GM23248 (cell line): ENCODE results near the gene CCDC136. TPM values are rescaled to one million over a fixed set of nuclear protein-coding genes. Genes with fewer than 3 reads are reported as not detected.
A peak's percentile ranks its signal among the peaks of the same experiment; 100 is the strongest.

Experiments used
- DNase-seq: peaks from one replicate; pipeline ENCODE4 v3.0.0-alpha.2; 2015
- H2AFZ ChIP-seq: fragments of 200-600 bp; sonication (generic); 2 replicates; pipeline ENCODE4 v1.6.1; 2016; ENCODE audit warnings: antibody characterized with exemption
- H3F3A ChIP-seq: fragments of 200-600 bp; sonication (generic); 2 replicates; pipeline ENCODE4 v1.6.1; 2016; ENCODE audit warnings: mild to moderate bottlenecking, antibody characterized with exemption, mixed run types; ENCODE audit not compliant: insufficient read depth
- H3K27ac ChIP-seq: fragments of 200-600 bp; sonication (generic); 2 replicates; pipeline ENCODE4 v1.5.1; 2016; ENCODE audit warnings: mild to moderate bottlenecking
- H3K27me3 ChIP-seq: fragments of 200-600 bp; sonication (generic); replicated peaks from 2 replicates; pipeline ENCODE4 v1.6.1; 2016; ENCODE audit warnings: mild to moderate bottlenecking; ENCODE audit not compliant: insufficient read depth
- H3K36me3 ChIP-seq: fragments of 200-600 bp; sonication (generic); 2 replicates; pipeline ENCODE4 v1.6.1; 2016; ENCODE audit warnings: low read depth, mild to moderate bottlenecking
- H3K4me1 ChIP-seq: fragments of 200-600 bp; sonication (generic); 2 replicates; pipeline ENCODE4 v1.6.1; 2016; ENCODE audit warnings: mild to moderate bottlenecking; ENCODE audit not compliant: insufficient read depth
- H3K4me2 ChIP-seq: fragments of 200-600 bp; sonication (generic); one replicate; pipeline ENCODE4 v1.6.1; 2016; ENCODE audit warnings: mild to moderate bottlenecking; ENCODE audit not compliant: unreplicated experiment
- H3K4me3 ChIP-seq: fragments of 200-600 bp; sonication (generic); 2 replicates; pipeline ENCODE4 v1.5.1; 2016; ENCODE audit warnings: mild to moderate bottlenecking
- H3K79me2 ChIP-seq: fragments of 200-600 bp; sonication (generic); 2 replicates; pipeline ENCODE4 v1.6.1; 2016; ENCODE audit warnings: mild to moderate bottlenecking; ENCODE audit not compliant: insufficient read depth
- H3K9ac ChIP-seq: fragments of 200-600 bp; sonication (generic); 2 replicates; pipeline ENCODE4 v1.6.1; 2016; ENCODE audit warnings: mild to moderate bottlenecking
- H3K9me2 ChIP-seq: fragments of 200-600 bp; sonication (generic); 2 replicates; pipeline ENCODE4 v1.6.1; 2016; ENCODE audit warnings: mixed run types, mild to moderate bottlenecking, moderate library complexity; ENCODE audit not compliant: insufficient read depth
- H3K9me3 ChIP-seq: fragments of 200-600 bp; sonication (generic); one replicate; pipeline ENCODE4 v1.6.1; 2017; ENCODE audit warnings: low read depth
- H4K20me1 ChIP-seq: fragments of 200-600 bp; sonication (generic); 2 replicates; pipeline ENCODE4 v1.6.0; 2016; ENCODE audit not compliant: insufficient read depth
- EZH2 ChIP-seq: fragments of 200-600 bp; sonication (generic); IDR thresholded peaks from 2 replicates; pipeline ENCODE4 v1.6.1; 2018; ENCODE audit warnings: antibody characterized with exemption, mild to moderate bottlenecking; ENCODE audit not compliant: insufficient read depth, poor library complexity, severe bottlenecking
- EZH2phosphoT487 ChIP-seq: fragments of 200-600 bp; sonication (generic); IDR thresholded peaks from 2 replicates; pipeline ENCODE4 v1.6.1; 2018; ENCODE audit warnings: antibody characterized with exemption, moderate library complexity, mild to moderate bottlenecking, low read depth; ENCODE audit not compliant: insufficient read depth
- WGBS, 2 experiments: methylation state at CpG; one replicate each; pipeline ENCODE4 v1.1.6; 2015 to 2017; ENCODE audit warnings: low lambda C conversion rate in 2 of 2, low coverage in 1 of 2; ENCODE audit errors: missing lambda C conversion rate in 2 of 2; 5-methylcytosine and 5-hydroxymethylcytosine counted together
- in situ Hi-C: fragments of 300-500 bp; cut with MboI; formaldehyde crosslinking; loops from 2 replicates; pipeline ENCODE4 v1.15.0; 2020
- polyA plus RNA-seq: library from polyadenylated mRNA; unstranded; fragments of >200 nt; fragmentation: Nextera tagmentation; extraction: Ambion mirVana; gene quantifications from 2 replicates; pipeline ENCODE4 v1.2.1, GENCODE V29; 2016
- total RNA-seq: library from RNA; depleted of rRNA; stranded (reverse); fragments of >200 nt; shearing (Covaris generic); gene quantifications from 2 replicates; pipeline ENCODE4 v1.2.3, GENCODE V29; 2014

CCDC136 gene
- total and polyA plus RNA-seq, 2 experiments from 2014 or later: 3.1 to 3.9 TPM

DNA sequence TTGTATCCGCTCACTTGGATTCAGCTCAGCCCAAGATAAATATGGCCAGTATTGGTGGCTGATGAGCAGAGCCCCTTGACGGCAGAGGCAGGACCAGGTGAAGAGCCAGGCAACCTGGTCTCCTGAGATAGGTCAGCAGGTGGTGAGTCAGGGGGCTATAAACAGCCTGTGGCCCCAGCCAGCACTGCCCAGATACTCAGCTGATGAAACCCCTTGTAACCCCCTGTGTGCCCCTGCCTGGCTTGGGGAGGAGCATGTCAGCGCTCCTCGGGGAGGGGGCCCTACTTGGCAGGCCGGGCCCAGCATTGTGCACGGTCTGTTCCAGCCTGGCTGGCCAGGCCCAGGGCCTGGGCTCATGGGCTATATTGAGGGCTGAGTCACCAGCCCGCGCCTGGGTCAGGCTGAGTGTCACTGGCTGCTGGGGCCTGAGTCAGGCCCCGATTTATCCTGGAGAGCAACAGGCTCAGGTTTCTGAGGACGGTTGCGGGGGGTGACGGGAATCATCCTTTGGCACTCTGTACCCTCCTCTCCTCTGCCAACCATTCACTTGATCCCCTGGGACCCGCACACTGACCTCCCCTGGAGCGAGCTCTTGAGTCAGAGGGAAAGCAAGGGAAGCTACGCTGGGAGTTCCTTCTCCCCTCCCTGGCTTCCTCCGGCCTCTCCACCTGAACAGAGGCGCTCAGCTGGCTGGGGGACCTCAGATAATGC is 35.6 kb downstream of the CCDC136 start:
- peak overlapping the region; percentile 49 for H3K4me2 ChIP-seq

DNA sequence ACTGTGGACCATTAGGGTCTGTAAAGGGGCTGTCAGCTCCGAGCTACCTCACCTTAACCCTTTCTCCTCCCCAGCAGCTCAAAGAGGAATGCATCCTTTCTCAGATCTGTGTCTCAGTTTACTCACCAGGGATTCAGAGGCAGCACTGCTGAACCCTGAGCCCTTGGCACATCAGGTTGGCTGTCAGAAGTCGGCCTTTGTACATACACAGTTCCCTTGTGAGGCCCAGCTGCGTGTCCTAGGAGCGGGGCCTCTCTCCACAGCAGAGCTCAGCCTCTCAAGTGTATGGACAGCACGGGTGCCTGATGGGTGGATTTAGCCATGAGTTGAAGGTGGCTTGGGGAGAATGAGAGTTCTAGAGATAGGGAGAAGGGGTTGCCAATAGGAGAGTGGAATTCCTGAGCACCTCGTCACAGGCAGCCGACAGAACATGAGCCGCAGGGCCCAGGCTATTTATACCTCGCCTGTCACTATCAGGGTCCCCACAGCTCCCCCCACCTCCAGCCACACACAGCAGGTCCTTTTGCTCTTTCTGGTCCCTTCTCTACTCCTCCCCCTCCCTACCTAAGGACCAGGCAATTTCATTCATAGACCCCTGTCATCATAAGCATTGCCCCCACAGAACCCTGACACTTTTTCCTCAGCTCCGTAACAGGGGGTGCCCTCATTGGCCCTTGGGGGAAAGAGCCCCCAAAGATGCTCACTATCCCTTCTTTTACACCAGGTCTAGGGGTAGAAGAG is 36.4 kb downstream of the CCDC136 start:
- no peaks in the 10 kb centered on the region for H3K9me2 ChIP-seq
- H3K9ac ChIP-seq: peak overlapping the region; percentile 67
- in situ Hi-C loops: no loop called here
- H3K79me2 ChIP-seq: peaks cover 29% of the 10 kb centered on the region
- H4K20me1 ChIP-seq: no peaks in the 10 kb centered on the region
- no peaks in the 10 kb centered on the region for H3K36me3 ChIP-seq
- H3K4me1 ChIP-seq: peaks cover 29% of the 10 kb centered on the region
- no peaks in the 10 kb centered on the region for H3K27me3 ChIP-seq
- H3K4me3 ChIP-seq: 0 out of 2 replicates have a peak overlapping the region, but pooled peaks have one; percentile 4
- TF ChIP-seq EZH2phosphoT487 (no peak), EZH2 (no peak)
- H3K4me2 ChIP-seq: peak overlapping the region; percentile 49
- H3K27ac ChIP-seq: peak overlapping the region; percentile 91
- 34 to 36% methylated on average over 10 of the region's 10 CpGs for WGBS, 2 experiments
- no peak overlapping the region for H2AFZ ChIP-seq
- peak; percentile 87 for DNase-seq
- peaks cover 32% of the 10 kb centered on the region for H3F3A ChIP-seq
- no peaks in the 10 kb centered on the region for H3K9me3 ChIP-seq

More for the DNA sequence above, 35.6 kb downstream of the CCDC136 start:
- Histone ChIP-seq H3K9me2 (no peaks in the 10 kb centered on the region), H3K27ac (peak overlapping the region; percentile 91), H4K20me1 (no peaks in the 10 kb centered on the region), H3K4me3 (0 out of 2 replicates have a peak overlapping the region, but pooled peaks have one; percentile 4), H3K9ac (peak overlapping the region; percentile 67), H3K27me3 (no peaks in the 10 kb centered on the region), H3K36me3 (no peaks in the 10 kb centered on the region), H3K79me2 (peaks cover 21% of the 10 kb centered on the region), H2AFZ (no peak overlapping the region; the same call in 1 of the 2 replicates), H3F3A (peaks cover 24% of the 10 kb centered on the region), H3K9me3 (no peaks in the 10 kb centered on the region), H3K4me1 (peaks cover 29% of the 10 kb centered on the region)
- in situ Hi-C loops: no loop called here
- peak; percentile 94 for DNase-seq
- WGBS, 2 experiments: 22 to 24% methylated on average over 15 to 17 of the region's 17 CpGs
- TF ChIP-seq EZH2phosphoT487 (no peak), EZH2 (no peak)

DNA sequence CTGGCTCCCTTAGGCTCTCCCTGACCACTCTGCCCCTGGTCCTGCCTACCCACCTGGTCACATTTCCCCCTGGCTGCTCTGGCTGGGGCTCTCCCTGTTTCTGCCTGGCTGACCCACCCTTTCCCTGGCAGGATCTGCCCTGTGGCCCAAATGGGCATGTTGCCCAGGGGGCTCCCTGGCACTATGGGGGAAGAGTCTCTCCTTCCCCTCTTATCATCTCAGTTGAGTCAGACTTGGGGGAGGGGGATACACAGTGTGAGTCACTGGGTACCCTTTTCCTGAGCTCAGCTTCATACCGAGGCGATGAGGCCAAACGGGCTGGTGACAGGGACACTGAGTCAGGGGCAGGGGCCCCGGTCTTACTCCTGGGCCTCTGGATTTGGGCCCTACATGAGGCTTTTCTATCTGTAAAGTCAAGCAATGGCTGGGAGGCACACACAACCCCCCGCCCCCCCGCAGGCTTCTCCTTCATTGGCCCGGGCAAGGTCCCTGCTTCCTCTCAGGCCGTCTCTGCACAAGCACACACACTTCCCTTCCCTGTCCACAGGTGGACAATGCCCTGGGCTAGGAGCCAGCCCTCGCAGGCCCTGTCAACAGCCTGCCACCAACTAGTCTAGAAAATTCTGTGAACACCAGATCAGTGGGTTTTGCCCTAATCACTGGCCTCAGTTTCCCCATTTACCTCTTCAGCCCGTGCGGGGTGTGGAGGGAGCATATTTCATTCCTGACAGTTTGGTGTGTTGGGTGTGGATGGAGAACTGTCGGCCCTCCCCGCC is 37.8 kb downstream of the CCDC136 start:
- H3F3A ChIP-seq: peaks cover 37% of the 10 kb centered on the region
- no peaks in the 10 kb centered on the region for H3K36me3 ChIP-seq
- H2AFZ ChIP-seq: no peak overlapping the region
- in situ Hi-C loops: no loop called here
- peak; percentile 71 for DNase-seq
- H3K4me1 ChIP-seq: peaks cover 34% of the 10 kb centered on the region
- WGBS, 2 experiments: 2 to 3% methylated on average over 9 to 13 of the region's 13 CpGs
- H3K4me3 ChIP-seq: peak overlapping the region; percentile 99
- H3K9ac ChIP-seq: peak overlapping the region; percentile 92
- TF ChIP-seq EZH2 (no peak), EZH2phosphoT487 (no peak)
- H3K9me3 ChIP-seq: no peaks in the 10 kb centered on the region
- H4K20me1 ChIP-seq: no peaks in the 10 kb centered on the region
- peak overlapping the region; percentile 90 for H3K27ac ChIP-seq
- H3K79me2 ChIP-seq: peaks cover 41% of the 10 kb centered on the region
- H3K27me3 ChIP-seq: no peaks in the 10 kb centered on the region
- peak overlapping the region; percentile 77 for H3K4me2 ChIP-seq
- H3K9me2 ChIP-seq: no peaks in the 10 kb centered on the region
